Testis (tissue), 3 donors: ENCODE results near the gene C13orf42. TPM values are rescaled to one million over a fixed set of nuclear protein-coding genes. Genes with fewer than 3 reads are reported as not detected.

ENCODE experiments used
- DNase-seq: peaks from one replicate; pipeline ENCODE4 v3.0.0-alpha.2; 2019
- H3K27ac ChIP-seq, 2 donors: fragments of 200-600 bp; sonication (generic); one replicate each; pipeline ENCODE4 v1.5.1; 2019
- H3K27me3 ChIP-seq: fragments of 200-600 bp; sonication (generic); one replicate; pipeline ENCODE4 v1.5.1; 2019
- H3K36me3 ChIP-seq: fragments of 200-600 bp; sonication (generic); one replicate; pipeline ENCODE4 v1.5.1; 2017; ENCODE audit warnings: low read depth; ENCODE audit errors: missing control alignments
- H3K4me1 ChIP-seq: fragments of 200-600 bp; sonication (generic); one replicate; pipeline ENCODE4 v1.5.1; 2019
- H3K4me3 ChIP-seq, 2 donors: fragments of 200-600 bp; sonication (generic); one replicate each; pipeline ENCODE4 v1.5.1; 2017 to 2019
- H3K9me3 ChIP-seq: fragments of 200-600 bp; sonication (generic); one replicate; pipeline ENCODE4 v1.5.1; 2017
- CTCF ChIP-seq, 3 experiments: fragments of 450-650 bp in 2 of 3; fragments of 200-600 bp in 1 of 3; sonication (generic) in 1 of 3; IDR thresholded peaks; one replicate each; pipeline ENCODE4 v1.5.1; 2016 to 2019; ENCODE audit warnings: antibody characterized with exemption in 3 of 3, mild to moderate bottlenecking in 2 of 3, moderate library complexity in 1 of 3
- POLR2A ChIP-seq: fragments of 450-650 bp; IDR thresholded peaks from one replicate; pipeline ENCODE4 v1.6.1; 2017; ENCODE audit warnings: antibody characterized with exemption, mild to moderate bottlenecking, moderate library complexity
- WGBS, 2 donors: methylation state at CpG; one replicate each; pipeline ENCODE4 v1.1.5; 2018; 5-methylcytosine and 5-hydroxymethylcytosine counted together
- intact Hi-C: fragments of 100-400 bp; cut with DNase I; formaldehyde crosslinking; loops from one replicate; pipeline ENCODE4 v1.15.1; 2023; ENCODE audit warnings: low total_unique reads
- polyA plus RNA-seq: library from polyadenylated mRNA; stranded (reverse); fragments of 350-450 nt; fragmentation: Illumina TruSeq; extraction: RNeasy Lipid Tissue Mini Kit (QIAGEN cat#74804); gene quantifications from one replicate; pipeline ENCODE4 v1.2.3, GENCODE V29; 2014; ENCODE audit warnings: low read depth, low replicate concordance; ENCODE audit not compliant: insufficient read depth
- total RNA-seq, 2 donors: library from RNA; depleted of rRNA; stranded (reverse); fragments of >200 nt; gene quantifications; one replicate each; pipeline ENCODE4 v1.2.3, GENCODE V29; 2016

The C13orf42 gene
- total and polyA plus RNA-seq, 3 donors from 2014 or later = 0.65 to 1.9 (median 1.8) TPM

- Histone ChIP-seq H3K27me3 (no peaks in the 10 kb centered on the region), H3K4me3 (no peak overlapping the region), H3K27ac (no peak overlapping the region), H3K9me3 (no peaks in the 10 kb centered on the region), H3K4me1 (no peaks in the 10 kb centered on the region), H3K36me3 (no peaks in the 10 kb centered on the region)
- WGBS, 2 donors = 79 to 87% methylated on average over 2 to 5 of the region's 5 CpGs
- DNase-seq = no peak
- TF ChIP-seq CTCF (IDR thresholded peaks at IDR 0.05) (no peak), POLR2A (no peak)
- intact Hi-C loops = no loop called here
Observed at GRCh38 chr13:51045451-51045850, 65.6 kb downstream of the C13orf42 start.

- DNase-seq = no peak
- H3K4me3 ChIP-seq = no peak overlapping the region
- H3K27me3 ChIP-seq = no peaks in the 10 kb centered on the region
- 85 to 91% methylated on average over 13 of the region's 13 CpGs for WGBS, 2 donors
- intact Hi-C loops = no loop called here
- no peak for TF ChIP-seq CTCF (IDR thresholded peaks at IDR 0.05)
- no peak for TF ChIP-seq POLR2A
- no peaks in the 10 kb centered on the region for H3K9me3 ChIP-seq
- H3K4me1 ChIP-seq = no peaks in the 10 kb centered on the region
- no peak overlapping the region for H3K27ac ChIP-seq
- no peaks in the 10 kb centered on the region for H3K36me3 ChIP-seq
Observed at GRCh38 chr13:51044023-51044665, 66.9 kb downstream of the C13orf42 start.

GRCh38 chr13:51043310-51043709 is 67.8 kb downstream of the C13orf42 start:
- no peaks in the 10 kb centered on the region for H3K9me3 ChIP-seq
- no peak overlapping the region for H3K4me3 ChIP-seq
- no peaks in the 10 kb centered on the region for H3K27me3 ChIP-seq
- 25 to 43% methylated on average over 5 of the region's 5 CpGs for WGBS, 2 donors
- TF ChIP-seq POLR2A (no peak), CTCF (IDR thresholded peaks at IDR 0.05) (no peak)
- no peaks in the 10 kb centered on the region for H3K4me1 ChIP-seq
- intact Hi-C loops = no loop called here
- no peak overlapping the region for H3K27ac ChIP-seq
- no peak for DNase-seq
- H3K36me3 ChIP-seq = no peaks in the 10 kb centered on the region

GRCh38 chr13:51041710-51042109 is 69.4 kb downstream of the C13orf42 start:
- 82 to 97% methylated on average over 5 of the region's 5 CpGs for WGBS, 2 donors

More at GRCh38 chr13:51041710-51042109, 69.4 kb downstream of the C13orf42 start:
- H3K9me3 ChIP-seq = no peaks in the 10 kb centered on the region
- H3K4me1 ChIP-seq = no peaks in the 10 kb centered on the region
- no peak overlapping the region for H3K27ac ChIP-seq
- DNase-seq = no peak
- no peak overlapping the region for H3K4me3 ChIP-seq
- TF ChIP-seq CTCF (IDR thresholded peaks at IDR 0.05) = no peak
- TF ChIP-seq POLR2A = no peak
- no peaks in the 10 kb centered on the region for H3K36me3 ChIP-seq
- intact Hi-C loops = no loop called here
- no peaks in the 10 kb centered on the region for H3K27me3 ChIP-seq
